ENCODE results near the gene DENND5B. TPM values are rescaled to one million over a fixed set of nuclear protein-coding genes. Genes with fewer than 3 reads are reported as not detected.
A peak's percentile ranks its signal among the peaks of the same experiment; 100 is the strongest.

DENND5B gene
- total RNA-seq, 1 experiment from 2014 or later, result 13.8 TPM

DNA sequence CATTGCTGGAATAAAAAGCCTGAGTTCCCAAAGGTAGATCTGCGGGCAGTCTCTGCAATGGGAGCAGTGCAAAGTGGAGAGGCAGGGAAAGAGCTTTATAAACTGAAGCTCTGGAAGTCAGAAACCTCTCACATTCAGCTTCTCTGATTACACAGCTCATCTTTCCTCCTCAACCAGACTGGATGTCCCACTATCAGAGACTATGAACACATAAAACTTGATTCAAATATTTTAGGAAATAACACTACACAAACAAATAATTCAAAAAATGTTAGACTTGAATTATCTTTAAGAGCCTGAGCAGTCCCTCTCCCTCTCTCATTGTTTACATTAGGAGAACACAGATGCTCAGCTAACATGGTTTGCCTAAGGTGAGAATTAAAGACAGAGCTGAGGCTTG lies 72.9 kb downstream of the DENND5B start (continued):
- TF ChIP-seq, protein P1, sequence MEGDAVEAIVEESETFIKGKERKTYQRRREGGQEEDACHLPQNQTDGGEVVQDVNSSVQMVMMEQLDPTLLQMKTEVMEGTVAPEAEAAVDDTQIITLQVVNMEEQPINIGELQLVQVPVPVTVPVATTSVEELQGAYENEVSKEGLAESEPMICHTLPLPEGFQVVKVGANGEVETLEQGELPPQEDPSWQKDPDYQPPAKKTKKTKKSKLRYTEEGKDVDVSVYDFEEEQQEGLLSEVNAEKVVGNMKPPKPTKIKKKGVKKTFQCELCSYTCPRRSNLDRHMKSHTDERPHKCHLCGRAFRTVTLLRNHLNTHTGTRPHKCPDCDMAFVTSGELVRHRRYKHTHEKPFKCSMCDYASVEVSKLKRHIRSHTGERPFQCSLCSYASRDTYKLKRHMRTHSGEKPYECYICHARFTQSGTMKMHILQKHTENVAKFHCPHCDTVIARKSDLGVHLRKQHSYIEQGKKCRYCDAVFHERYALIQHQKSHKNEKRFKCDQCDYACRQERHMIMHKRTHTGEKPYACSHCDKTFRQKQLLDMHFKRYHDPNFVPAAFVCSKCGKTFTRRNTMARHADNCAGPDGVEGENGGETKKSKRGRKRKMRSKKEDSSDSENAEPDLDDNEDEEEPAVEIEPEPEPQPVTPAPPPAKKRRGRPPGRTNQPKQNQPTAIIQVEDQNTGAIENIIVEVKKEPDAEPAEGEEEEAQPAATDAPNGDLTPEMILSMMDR (IDR thresholded peaks at IDR 0.05), result no peak
- TF ChIP-seq JUN (CRISPR knock-in tag; IDR thresholded peaks at IDR 0.05), result no peak

DNA sequence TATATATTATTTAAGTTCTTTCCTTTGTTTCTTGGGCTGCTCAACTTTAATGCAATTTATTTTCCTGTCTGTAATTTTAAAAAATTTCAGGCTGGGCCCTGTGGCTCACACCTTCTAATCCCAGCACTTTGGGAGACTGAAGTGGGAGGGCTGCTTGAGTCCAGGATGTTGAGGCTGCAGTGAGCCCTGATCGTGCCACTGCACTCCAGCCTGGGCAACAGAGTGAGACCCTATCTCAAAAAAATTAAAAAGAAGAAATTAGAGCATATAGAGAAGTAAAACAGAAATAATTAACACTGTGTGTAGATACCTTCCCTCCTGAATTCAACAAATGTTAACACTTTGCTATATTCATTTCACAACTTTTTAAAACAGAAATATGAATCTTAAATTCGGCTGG lies 74.2 kb downstream of the DENND5B start:
- POLR2A ChIA-PET, result no interaction called here
- peak overlapping the region; percentile 96 for H3K27ac Mint-ChIP-seq
- H3K4me1 Mint-ChIP-seq, result peaks cover 55% of the 10 kb centered on the region
- no peaks in the 10 kb centered on the region for H3K9me3 Mint-ChIP-seq
- ATAC-seq (no peak), DNase-seq (ENCODE audit: low spot score) (no peak)
- H3K27me3 Mint-ChIP-seq (ENCODE audit: low read depth), result no peaks in the 10 kb centered on the region
- CTCF ChIA-PET, result interaction anchor here (0.7 to 1.3 kb wide), 3 partner anchors 12 to 739 kb away, joined by 3 to 6 read pairs (median 3); no protein-coding TSS in a partner anchor
- H3K4me3 Mint-ChIP-seq, result no peak overlapping the region
- no peaks in the 10 kb centered on the region for H3K36me3 Mint-ChIP-seq
- TF ChIP-seq ZNF121 (CRISPR knock-in tag; IDR thresholded peaks at IDR 0.05), result peak; percentile 87
- TF ChIP-seq RORB (CRISPR knock-in tag; IDR thresholded peaks at IDR 0.05), result no peak

DNA sequence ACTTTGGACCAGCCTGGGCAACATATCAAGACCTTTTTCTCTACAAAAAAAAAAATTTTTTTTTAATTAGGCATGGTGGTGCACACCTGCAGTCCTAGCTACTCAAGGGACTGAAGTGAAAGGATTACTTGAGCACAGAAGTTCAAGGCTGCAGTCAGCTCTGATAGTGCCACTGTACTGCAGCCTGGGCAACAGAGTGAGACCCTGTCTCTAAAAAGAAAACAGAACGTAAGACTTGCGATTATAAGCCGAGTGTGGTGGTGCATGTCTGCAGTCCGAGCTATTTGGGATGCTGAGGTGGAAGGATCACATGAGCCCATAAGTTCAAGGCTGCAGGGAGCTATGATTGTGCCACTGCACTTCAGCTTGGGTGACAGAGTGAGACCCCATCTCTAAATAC lies 76.0 kb downstream of the DENND5B start:
- H3K27ac Mint-ChIP-seq, result no peak overlapping the region
- no peak for ATAC-seq

DNA sequence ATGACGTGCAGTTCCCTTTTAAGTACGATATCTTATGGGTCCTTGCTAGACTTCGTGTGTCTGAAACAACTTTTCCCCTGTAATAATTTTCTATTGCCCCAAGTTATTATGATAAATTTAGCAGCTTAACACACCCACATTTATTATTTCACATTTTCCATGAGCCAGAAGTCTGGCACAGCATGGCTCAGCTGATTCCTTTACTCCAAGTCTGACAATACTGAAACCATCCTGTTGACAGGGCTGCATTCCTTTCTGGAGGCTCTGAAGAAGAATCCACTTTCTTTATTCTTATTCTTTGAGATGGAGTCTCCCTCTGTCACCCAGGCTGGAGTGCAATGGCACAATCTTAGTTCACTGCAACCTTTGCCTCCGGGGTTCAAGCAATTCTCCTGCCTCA lies 80.9 kb downstream of the DENND5B start:
- Mint-ChIP-seq H3K36me3 (peaks cover 8% of the 10 kb centered on the region), H3K4me3 (no peak overlapping the region), H3K9me3 (peaks cover 6% of the 10 kb centered on the region), H3K27ac (peak overlapping the region; percentile 83), H3K27me3 (ENCODE audit: low read depth) (no peaks in the 10 kb centered on the region), H3K4me1 (peaks cover 44% of the 10 kb centered on the region)
- DNase-seq (ENCODE audit: low spot score), result no peak
- ChIA-PET POLR2A (interaction anchor here (0.9 kb wide), 1 partner anchor 14 kb away, joined by 11 read pairs; no protein-coding TSS in a partner anchor), CTCF (no interaction called here)
- ATAC-seq, result no peak
- TF ChIP-seq MYBL2 (CRISPR knock-in tag; IDR thresholded peaks at IDR 0.05), result no peak
- TF ChIP-seq OVOL2 (CRISPR knock-in tag; IDR thresholded peaks at IDR 0.05; ENCODE audit: borderline replicate concordance), result no peak
- TF ChIP-seq FOXK1 (CRISPR knock-in tag; IDR thresholded peaks at IDR 0.05), result no peak
- no peak for TF ChIP-seq GABPB1 (CRISPR knock-in tag; IDR thresholded peaks at IDR 0.05)

More for the DNA sequence above, 76.0 kb downstream of the DENND5B start:
- Mint-ChIP-seq H3K36me3 (no peaks in the 10 kb centered on the region), H3K4me1 (peaks cover 44% of the 10 kb centered on the region), H3K27me3 (ENCODE audit: low read depth) (no peaks in the 10 kb centered on the region), H3K4me3 (no peak overlapping the region), H3K9me3 (no peaks in the 10 kb centered on the region)
- ChIA-PET CTCF (no interaction called here), POLR2A (no interaction called here)
- TF ChIP-seq PRRX2 (CRISPR knock-in tag; IDR thresholded peaks at IDR 0.05), result no peak
- peak; percentile 91 for TF ChIP-seq ZNF121 (CRISPR knock-in tag; IDR thresholded peaks at IDR 0.05)
- DNase-seq (ENCODE audit: low spot score), result no peak

DNA sequence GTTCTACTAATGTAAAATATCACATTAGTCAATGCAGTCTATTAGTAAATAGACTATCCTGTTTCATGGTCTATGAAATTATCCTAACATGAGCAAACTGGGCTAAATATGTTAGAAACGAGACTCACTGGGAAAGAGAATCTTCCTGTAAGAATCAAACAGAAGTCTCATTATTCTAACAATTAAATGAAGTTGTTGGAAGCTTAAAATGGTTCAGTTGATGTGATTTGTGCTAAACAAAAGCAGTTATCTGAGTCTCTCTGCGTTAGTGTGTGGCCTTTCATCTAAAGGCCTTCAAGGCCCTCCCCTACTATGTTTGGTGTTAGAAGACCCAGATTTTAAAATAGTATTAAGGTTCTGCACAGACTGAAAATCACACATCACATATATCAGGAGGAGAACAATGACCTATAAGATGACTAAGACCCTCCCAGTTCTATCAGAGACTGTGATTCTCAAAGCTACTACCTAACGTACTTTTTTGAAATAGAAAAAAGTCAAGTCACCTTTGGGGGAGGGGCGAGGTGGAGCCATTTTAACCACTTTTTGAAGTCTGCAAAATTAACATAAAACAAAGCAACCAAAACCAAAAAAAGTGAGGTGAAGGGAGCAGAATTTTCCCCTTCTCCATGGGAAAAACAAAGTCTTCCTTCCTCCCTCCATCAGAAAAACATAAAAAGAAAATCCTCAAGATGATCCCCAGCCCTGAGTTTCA lies 82.3 kb downstream of the DENND5B start:
- no peak for DNase-seq (ENCODE audit: low spot score)
- peak overlapping the region; percentile 82 for H3K27ac Mint-ChIP-seq
- ATAC-seq, result no peak
- H3K4me3 Mint-ChIP-seq, result no peak overlapping the region
- ChIA-PET CTCF (no interaction called here), POLR2A (interaction anchor here (0.9 kb wide), 1 partner anchor 10 kb away, joined by 3 read pairs; no protein-coding TSS in a partner anchor)
- peaks cover 17% of the 10 kb centered on the region for H3K36me3 Mint-ChIP-seq
- H3K4me1 Mint-ChIP-seq, result peaks cover 40% of the 10 kb centered on the region
- H3K27me3 Mint-ChIP-seq (ENCODE audit: low read depth), result no peaks in the 10 kb centered on the region
- peaks cover 15% of the 10 kb centered on the region for H3K9me3 Mint-ChIP-seq
- TF ChIP-seq, protein P2, sequence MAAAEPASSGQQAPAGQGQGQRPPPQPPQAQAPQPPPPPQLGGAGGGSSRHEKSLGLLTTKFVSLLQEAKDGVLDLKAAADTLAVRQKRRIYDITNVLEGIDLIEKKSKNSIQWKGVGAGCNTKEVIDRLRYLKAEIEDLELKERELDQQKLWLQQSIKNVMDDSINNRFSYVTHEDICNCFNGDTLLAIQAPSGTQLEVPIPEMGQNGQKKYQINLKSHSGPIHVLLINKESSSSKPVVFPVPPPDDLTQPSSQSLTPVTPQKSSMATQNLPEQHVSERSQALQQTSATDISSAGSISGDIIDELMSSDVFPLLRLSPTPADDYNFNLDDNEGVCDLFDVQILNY (CRISPR knock-in tag; IDR thresholded peaks at IDR 0.05), result no peak
- TF ChIP-seq CREB1 (CRISPR knock-in tag; IDR thresholded peaks at IDR 0.05) (no peak), HMGA2 (CRISPR knock-in tag; IDR thresholded peaks at IDR 0.05) (no peak), ELF4 (CRISPR knock-in tag; IDR thresholded peaks at IDR 0.05; ENCODE audit: low read depth) (no peak), ZNF671 (CRISPR knock-in tag; IDR thresholded peaks at IDR 0.05) (no peak), ATF1 (CRISPR knock-in tag; IDR thresholded peaks at IDR 0.05) (no peak), ZNF121 (CRISPR knock-in tag; IDR thresholded peaks at IDR 0.05) (no peak), ZNF232 (CRISPR knock-in tag; IDR thresholded peaks at IDR 0.05) (no peak)
- TF ChIP-seq, protein P3, sequence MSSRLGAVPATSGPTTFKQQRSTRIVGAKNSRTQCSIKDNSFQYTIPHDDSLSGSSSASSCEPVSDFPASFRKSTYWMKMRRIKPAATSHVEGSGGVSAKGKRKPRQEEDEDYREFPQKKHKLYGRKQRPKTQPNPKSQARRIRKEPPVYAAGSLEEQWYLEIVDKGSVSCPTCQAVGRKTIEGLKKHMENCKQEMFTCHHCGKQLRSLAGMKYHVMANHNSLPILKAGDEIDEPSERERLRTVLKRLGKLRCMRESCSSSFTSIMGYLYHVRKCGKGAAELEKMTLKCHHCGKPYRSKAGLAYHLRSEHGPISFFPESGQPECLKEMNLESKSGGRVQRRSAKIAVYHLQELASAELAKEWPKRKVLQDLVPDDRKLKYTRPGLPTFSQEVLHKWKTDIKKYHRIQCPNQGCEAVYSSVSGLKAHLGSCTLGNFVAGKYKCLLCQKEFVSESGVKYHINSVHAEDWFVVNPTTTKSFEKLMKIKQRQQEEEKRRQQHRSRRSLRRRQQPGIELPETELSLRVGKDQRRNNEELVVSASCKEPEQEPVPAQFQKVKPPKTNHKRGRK (CRISPR knock-in tag; IDR thresholded peaks at IDR 0.05; ENCODE audit: borderline replicate concordance), result no peak
- TF ChIP-seq, protein P4, sequence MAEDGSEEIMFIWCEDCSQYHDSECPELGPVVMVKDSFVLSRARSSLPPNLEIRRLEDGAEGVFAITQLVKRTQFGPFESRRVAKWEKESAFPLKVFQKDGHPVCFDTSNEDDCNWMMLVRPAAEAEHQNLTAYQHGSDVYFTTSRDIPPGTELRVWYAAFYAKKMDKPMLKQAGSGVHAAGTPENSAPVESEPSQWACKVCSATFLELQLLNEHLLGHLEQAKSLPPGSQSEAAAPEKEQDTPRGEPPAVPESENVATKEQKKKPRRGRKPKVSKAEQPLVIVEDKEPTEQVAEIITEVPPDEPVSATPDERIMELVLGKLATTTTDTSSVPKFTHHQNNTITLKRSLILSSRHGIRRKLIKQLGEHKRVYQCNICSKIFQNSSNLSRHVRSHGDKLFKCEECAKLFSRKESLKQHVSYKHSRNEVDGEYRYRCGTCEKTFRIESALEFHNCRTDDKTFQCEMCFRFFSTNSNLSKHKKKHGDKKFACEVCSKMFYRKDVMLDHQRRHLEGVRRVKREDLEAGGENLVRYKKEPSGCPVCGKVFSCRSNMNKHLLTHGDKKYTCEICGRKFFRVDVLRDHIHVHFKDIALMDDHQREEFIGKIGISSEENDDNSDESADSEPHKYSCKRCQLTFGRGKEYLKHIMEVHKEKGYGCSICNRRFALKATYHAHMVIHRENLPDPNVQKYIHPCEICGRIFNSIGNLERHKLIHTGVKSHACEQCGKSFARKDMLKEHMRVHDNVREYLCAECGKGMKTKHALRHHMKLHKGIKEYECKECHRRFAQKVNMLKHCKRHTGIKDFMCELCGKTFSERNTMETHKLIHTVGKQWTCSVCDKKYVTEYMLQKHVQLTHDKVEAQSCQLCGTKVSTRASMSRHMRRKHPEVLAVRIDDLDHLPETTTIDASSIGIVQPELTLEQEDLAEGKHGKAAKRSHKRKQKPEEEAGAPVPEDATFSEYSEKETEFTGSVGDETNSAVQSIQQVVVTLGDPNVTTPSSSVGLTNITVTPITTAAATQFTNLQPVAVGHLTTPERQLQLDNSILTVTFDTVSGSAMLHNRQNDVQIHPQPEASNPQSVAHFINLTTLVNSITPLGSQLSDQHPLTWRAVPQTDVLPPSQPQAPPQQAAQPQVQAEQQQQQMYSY (CRISPR knock-in tag; IDR thresholded peaks at IDR 0.05), result no peak
- TF ChIP-seq, protein P5, sequence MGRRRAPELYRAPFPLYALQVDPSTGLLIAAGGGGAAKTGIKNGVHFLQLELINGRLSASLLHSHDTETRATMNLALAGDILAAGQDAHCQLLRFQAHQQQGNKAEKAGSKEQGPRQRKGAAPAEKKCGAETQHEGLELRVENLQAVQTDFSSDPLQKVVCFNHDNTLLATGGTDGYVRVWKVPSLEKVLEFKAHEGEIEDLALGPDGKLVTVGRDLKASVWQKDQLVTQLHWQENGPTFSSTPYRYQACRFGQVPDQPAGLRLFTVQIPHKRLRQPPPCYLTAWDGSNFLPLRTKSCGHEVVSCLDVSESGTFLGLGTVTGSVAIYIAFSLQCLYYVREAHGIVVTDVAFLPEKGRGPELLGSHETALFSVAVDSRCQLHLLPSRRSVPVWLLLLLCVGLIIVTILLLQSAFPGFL (CRISPR knock-in tag; IDR thresholded peaks at IDR 0.05; ENCODE audit: borderline replicate concordance), result no peak
